Ascending aorta (tissue), 2 donors: ENCODE results near the gene VPS41. TPM values are rescaled to one million over a fixed set of nuclear protein-coding genes. Genes with fewer than 3 reads are reported as not detected.

Experiments
- DNase-seq, 2 donors: peaks; one replicate each; pipeline ENCODE4 v3.0.0-alpha.2; 2019; ENCODE audit warnings: low spot score in 2 of 2
- H3K27ac ChIP-seq, 2 donors: fragments of 200-600 bp; sonication (generic); one replicate each; pipeline ENCODE4 v1.5.1; 2016 to 2017; ENCODE audit warnings: mild to moderate bottlenecking in 1 of 2
- H3K27me3 ChIP-seq: fragments of 200-600 bp; sonication (generic); one replicate; pipeline ENCODE4 v1.5.1; 2017
- H3K36me3 ChIP-seq, 2 donors: fragments of 200-600 bp; sonication (generic); one replicate each; pipeline ENCODE4 v1.5.1; 2016
- H3K4me1 ChIP-seq, 2 donors: fragments of 200-600 bp; sonication (generic); one replicate each; pipeline ENCODE4 v1.5.1; 2016 to 2017; ENCODE audit warnings: mild to moderate bottlenecking in 1 of 2
- H3K4me3 ChIP-seq, 2 donors: fragments of 200-600 bp; sonication (generic); one replicate each; pipeline ENCODE4 v1.5.1; 2016 to 2017; ENCODE audit warnings: mild to moderate bottlenecking in 1 of 2
- H3K9me3 ChIP-seq, 2 donors: fragments of 200-600 bp; sonication (generic); one replicate each; pipeline ENCODE4 v1.5.1; 2016
- intact Hi-C: fragments of 100-400 bp; cut with DNase I; formaldehyde crosslinking; loops from one replicate; pipeline ENCODE4 v1.15.1; 2023
- total RNA-seq: library from RNA; depleted of rRNA; stranded (reverse); fragments of >200 nt; gene quantifications from one replicate; pipeline ENCODE4 v1.1.0, GENCODE V29; 2016
- TF ChIP-seq, protein P1 (sequence below), 3 experiments: fragments of 200-600 bp in 2 of 3; fragments of 450-650 bp in 1 of 3; sonication (generic) in 2 of 3; IDR thresholded peaks; one replicate each; pipeline ENCODE4 v1.5.1; 2016 to 2019; ENCODE audit warnings: antibody characterized with exemption in 3 of 3, mild to moderate bottlenecking in 1 of 3, moderate library complexity in 1 of 3

The VPS41 gene
- total RNA-seq, 1 donor from 2014 or later: 13.4 TPM

DNA sequence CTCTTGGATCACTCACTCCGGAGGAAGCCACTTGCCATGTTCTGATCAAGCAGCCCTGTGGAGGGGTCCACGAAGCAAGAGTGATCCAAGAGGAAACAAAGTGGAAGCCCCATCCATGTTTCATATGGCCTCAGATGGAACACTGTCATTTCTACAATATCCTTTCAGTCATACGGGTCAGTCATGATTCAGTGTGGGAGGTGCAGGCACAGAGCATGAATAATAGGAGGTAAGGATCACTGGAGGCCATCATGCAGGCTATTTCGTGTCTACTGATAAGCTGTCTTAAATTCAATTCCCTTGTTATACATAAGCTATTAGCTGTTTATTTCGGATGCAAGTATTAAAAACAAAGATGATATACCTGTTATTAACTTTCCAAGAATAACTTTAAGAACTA lies 36.8 kb downstream of the VPS41 start:
- Histone ChIP-seq H3K9me3 (no peaks in the 10 kb centered on the region), H3K27me3 (no peaks in the 10 kb centered on the region), H3K4me1 (no peaks in the 10 kb centered on the region), H3K4me3 (no peak overlapping the region), H3K27ac (no peak overlapping the region), H3K36me3 (peaks cover 10 to 14% of the 10 kb centered on the region in 2 donors)
- no peak for DNase-seq
- TF ChIP-seq, protein P1, sequence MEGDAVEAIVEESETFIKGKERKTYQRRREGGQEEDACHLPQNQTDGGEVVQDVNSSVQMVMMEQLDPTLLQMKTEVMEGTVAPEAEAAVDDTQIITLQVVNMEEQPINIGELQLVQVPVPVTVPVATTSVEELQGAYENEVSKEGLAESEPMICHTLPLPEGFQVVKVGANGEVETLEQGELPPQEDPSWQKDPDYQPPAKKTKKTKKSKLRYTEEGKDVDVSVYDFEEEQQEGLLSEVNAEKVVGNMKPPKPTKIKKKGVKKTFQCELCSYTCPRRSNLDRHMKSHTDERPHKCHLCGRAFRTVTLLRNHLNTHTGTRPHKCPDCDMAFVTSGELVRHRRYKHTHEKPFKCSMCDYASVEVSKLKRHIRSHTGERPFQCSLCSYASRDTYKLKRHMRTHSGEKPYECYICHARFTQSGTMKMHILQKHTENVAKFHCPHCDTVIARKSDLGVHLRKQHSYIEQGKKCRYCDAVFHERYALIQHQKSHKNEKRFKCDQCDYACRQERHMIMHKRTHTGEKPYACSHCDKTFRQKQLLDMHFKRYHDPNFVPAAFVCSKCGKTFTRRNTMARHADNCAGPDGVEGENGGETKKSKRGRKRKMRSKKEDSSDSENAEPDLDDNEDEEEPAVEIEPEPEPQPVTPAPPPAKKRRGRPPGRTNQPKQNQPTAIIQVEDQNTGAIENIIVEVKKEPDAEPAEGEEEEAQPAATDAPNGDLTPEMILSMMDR (IDR thresholded peaks at IDR 0.05): no peak
- intact Hi-C loops: no loop called here

DNA sequence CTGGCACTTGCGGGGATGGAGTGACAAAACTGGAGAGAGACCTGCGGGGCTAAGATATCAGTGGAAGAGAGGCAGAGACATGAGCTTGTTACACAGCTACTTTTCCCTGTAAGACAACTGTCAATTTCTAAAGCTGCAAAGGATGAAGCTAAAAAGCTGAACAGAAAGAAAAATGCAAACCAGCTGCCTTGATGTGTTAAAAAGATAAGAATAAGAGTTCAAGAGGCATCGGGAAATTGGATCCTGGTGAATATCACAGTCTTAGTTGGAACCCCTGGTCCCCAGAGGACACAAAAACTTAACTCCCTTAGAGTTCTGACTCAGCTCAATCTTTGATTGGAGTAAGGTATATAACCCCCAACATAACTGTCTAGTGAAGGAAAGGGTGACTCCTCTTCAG lies 38.8 kb downstream of the VPS41 start:
- intact Hi-C loops: no loop called here
- Histone ChIP-seq H3K9me3 (no peaks in the 10 kb centered on the region), H3K36me3 (peaks cover 10 to 26% of the 10 kb centered on the region in 2 donors), H3K27me3 (no peaks in the 10 kb centered on the region), H3K4me1 (no peaks in the 10 kb centered on the region), H3K4me3 (no peak overlapping the region), H3K27ac (no peak overlapping the region)
- no peak for DNase-seq
- TF ChIP-seq, protein P1 (IDR thresholded peaks at IDR 0.05): no peak

DNA sequence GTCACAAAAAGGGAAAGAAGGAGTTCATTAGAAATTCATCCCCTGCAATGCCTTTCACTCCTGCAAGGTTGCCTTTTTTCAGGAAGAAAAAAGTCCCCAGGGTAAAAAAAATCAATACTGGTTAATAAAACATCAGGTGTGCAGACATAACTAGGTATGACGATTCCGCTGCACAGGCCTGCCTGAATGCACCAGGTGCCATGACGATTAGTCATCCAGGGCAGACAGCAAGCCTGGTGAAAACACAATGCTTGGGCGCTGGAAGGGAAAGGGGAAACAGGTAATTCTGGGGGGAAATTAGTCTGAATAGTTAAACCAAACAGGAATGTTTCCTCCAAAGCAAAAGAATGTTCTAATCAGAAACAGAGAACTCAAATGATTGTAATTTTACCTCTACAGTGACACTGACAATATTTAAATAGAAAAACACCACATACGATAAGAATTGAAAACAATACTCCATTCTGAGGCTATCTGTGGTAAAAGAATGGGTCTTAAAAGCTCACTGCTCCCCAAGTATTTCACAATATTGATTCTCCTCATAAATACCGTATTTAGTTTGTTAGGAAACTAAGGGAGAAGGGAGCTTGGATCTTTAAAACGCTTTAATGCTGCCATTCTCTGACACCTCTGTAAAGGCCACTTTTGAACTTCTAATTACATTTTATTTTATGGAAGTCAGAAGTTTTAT lies 45.2 kb downstream of the VPS41 start:
- H3K27me3 ChIP-seq: no peaks in the 10 kb centered on the region
- H3K9me3 ChIP-seq: no peaks in the 10 kb centered on the region
- DNase-seq: no peak
- H3K27ac ChIP-seq: no peak overlapping the region
- intact Hi-C loops: no loop called here
- H3K4me1 ChIP-seq: no peaks in the 10 kb centered on the region
- no peak overlapping the region for H3K4me3 ChIP-seq
- peaks cover 7 to 29% of the 10 kb centered on the region in 2 donors for H3K36me3 ChIP-seq
- TF ChIP-seq, protein P1 (IDR thresholded peaks at IDR 0.05): no peak

DNA sequence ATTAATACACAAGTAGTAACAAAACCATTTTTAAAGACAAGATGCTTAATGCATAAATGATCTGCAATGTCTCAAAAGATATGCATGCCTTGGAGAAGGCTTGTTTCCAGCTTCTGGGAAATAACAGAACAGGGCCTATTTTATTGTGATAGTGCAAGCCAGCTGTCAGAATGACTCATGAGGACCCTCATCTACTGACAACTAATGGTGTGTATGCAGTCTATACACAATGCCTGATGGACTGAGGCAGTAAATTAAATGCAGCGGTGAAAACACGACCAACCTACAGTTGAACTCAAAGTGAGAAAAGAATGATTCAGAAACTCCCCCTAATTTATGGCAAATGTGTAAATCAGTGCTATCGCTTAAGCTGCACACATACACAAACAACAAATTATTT lies 46.3 kb downstream of the VPS41 start:
- Histone ChIP-seq H3K4me3 (no peak overlapping the region), H3K27me3 (no peaks in the 10 kb centered on the region), H3K27ac (no peak overlapping the region), H3K4me1 (no peaks in the 10 kb centered on the region), H3K36me3 (peaks cover 0 to 20% of the 10 kb centered on the region in 2 donors), H3K9me3 (no peaks in the 10 kb centered on the region)
- TF ChIP-seq, protein P1 (IDR thresholded peaks at IDR 0.05): no peak
- intact Hi-C loops: no loop called here
- no peak for DNase-seq

DNA sequence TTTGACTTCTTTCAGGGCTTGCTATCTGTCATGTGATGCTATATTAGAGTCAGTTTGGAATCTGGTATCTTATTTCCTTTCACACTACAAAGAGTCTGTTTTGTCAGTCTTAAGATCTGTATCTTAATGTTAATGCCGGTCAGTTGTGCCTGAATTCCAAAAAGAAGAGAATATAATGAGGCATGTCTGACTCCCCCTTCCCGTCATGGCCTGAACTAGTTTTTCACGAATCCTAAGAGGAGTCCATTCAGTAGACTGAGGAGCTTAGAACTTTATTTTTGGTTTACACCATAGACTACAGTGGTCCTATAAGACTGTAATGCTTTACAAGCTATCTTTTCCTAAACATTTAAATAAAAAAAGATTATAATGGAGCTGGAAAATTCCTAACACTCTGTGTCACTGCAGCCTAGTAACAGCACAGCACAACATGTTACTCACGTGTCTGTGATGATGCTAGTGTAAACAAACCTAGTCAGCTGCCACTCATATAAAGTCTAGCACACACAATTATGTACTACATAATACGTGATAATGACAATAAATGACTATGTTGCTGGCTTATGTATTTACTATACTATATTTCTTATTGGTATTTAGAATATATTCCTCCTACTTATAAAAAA lies 50.6 kb downstream of the VPS41 start:
- no peak overlapping the region for H3K27ac ChIP-seq
- H3K9me3 ChIP-seq: no peaks in the 10 kb centered on the region
- peaks cover 0 to 3% of the 10 kb centered on the region in 2 donors for H3K36me3 ChIP-seq
- intact Hi-C loops: no loop called here
- no peaks in the 10 kb centered on the region for H3K27me3 ChIP-seq
- no peaks in the 10 kb centered on the region for H3K4me1 ChIP-seq
- TF ChIP-seq, protein P1 (IDR thresholded peaks at IDR 0.05): no peak
- no peak overlapping the region for H3K4me3 ChIP-seq
- no peak for DNase-seq
